ENCODE data around the gene CCS. TPM values are rescaled to one million over a fixed set of nuclear protein-coding genes. Genes with fewer than 3 reads are reported as not detected.
"Not testable (repeated sequence)": the region's sequence is repeated elsewhere in the genome, so short reads cannot be mapped to it uniquely, and the experiment has no call there.

Gene CCS
- 39.5 TPM for polyA plus RNA-seq (2012; ENCODE audit: low read depth, missing spikeins)

GRCh38 chr11:66592457-66593302, at the start of gene CCS, which contains the start of gene CCDC87:
Gene CCS (plus strand): TSS chr11:66593185. CDS start chr11:66593262, 77 bp downstream.
Gene CCDC87 (minus strand): TSS chr11:66593063. CDS start chr11:66593015, 48 bp downstream.
- FAIRE-seq = peak; percentile 94
- peak; percentile 100 for DNase-seq (ENCODE audit: insufficient read length, low spot score)
- TF ChIP-seq SPI1 (IDR thresholded peaks at IDR 0.05; ENCODE audit: low read depth, low read length) (no peak), POLR2AphosphoS5 (IDR thresholded peaks at IDR 0.05; ENCODE audit: low read depth, low read length) (peak; percentile 96), TAF1 (IDR thresholded peaks at IDR 0.05; ENCODE audit: low read depth, low read length) (peak; percentile 86), POLR2A (IDR thresholded peaks at IDR 0.05; ENCODE audit: low read depth, low read length) (peak; percentile 97), PAX5 (IDR thresholded peaks at IDR 0.05; ENCODE audit: insufficient read depth, low read length, severe bottlenecking) (no peak), POU2F2 (IDR thresholded peaks at IDR 0.05; ENCODE audit: low read depth, low read length) (peak; percentile 61; the same call in 1 of the 2 replicates)

- DNase-seq (ENCODE audit: insufficient read length, low spot score) = peak; percentile 73
- TF ChIP-seq POU2F2 (IDR thresholded peaks at IDR 0.05; ENCODE audit: low read depth, low read length) (no peak), PAX5 (IDR thresholded peaks at IDR 0.05; ENCODE audit: insufficient read depth, low read length, severe bottlenecking) (no peak), POLR2AphosphoS5 (IDR thresholded peaks at IDR 0.05; ENCODE audit: low read depth, low read length) (no peak), POLR2A (IDR thresholded peaks at IDR 0.05; ENCODE audit: low read depth, low read length) (no peak), TAF1 (IDR thresholded peaks at IDR 0.05; ENCODE audit: low read depth, low read length) (no peak), SPI1 (IDR thresholded peaks at IDR 0.05; ENCODE audit: low read depth, low read length) (no peak)
- FAIRE-seq = peak; percentile 99
These were observed 49.5 kb upstream of the CCS start for GRCh38 chr11:66543263-66544107.

GRCh38 chr11:66544952-66545351, 48.0 kb upstream of the CCS start:
- not testable (repeated sequence) for DNase-seq (ENCODE audit: insufficient read length, low spot score); FAIRE-seq

- FAIRE-seq (peak; percentile 95), DNase-seq (ENCODE audit: insufficient read length, low spot score) (peak; percentile 97)
- no peak for TF ChIP-seq POLR2AphosphoS5 (IDR thresholded peaks at IDR 0.05; ENCODE audit: low read depth, low read length)
- TF ChIP-seq POLR2A (IDR thresholded peaks at IDR 0.05; ENCODE audit: low read depth, low read length) = peak; percentile 46; the same call in 1 of the 2 replicates
- 0 out of 2 replicates have a peak, but pooled peaks have one; percentile 26 for TF ChIP-seq SPI1 (IDR thresholded peaks at IDR 0.05; ENCODE audit: low read depth, low read length)
These were observed 47.2 kb upstream of the CCS start, which contains the start of gene ZDHHC24 for GRCh38 chr11:66545701-66546367. Gene ZDHHC24 (minus strand): TSS chr11:66546048. CDS start chr11:66546003, 45 bp downstream.

- no peak for TF ChIP-seq TAF1 (IDR thresholded peaks at IDR 0.05; ENCODE audit: low read depth, low read length)
- no peak for TF ChIP-seq POLR2AphosphoS5 (IDR thresholded peaks at IDR 0.05; ENCODE audit: low read depth, low read length)
- no peak for TF ChIP-seq SPI1 (IDR thresholded peaks at IDR 0.05; ENCODE audit: low read depth, low read length)
- no peak for TF ChIP-seq POLR2A (IDR thresholded peaks at IDR 0.05; ENCODE audit: low read depth, low read length)
- no peak for TF ChIP-seq PAX5 (IDR thresholded peaks at IDR 0.05; ENCODE audit: insufficient read depth, low read length, severe bottlenecking)
- TF ChIP-seq POU2F2 (IDR thresholded peaks at IDR 0.05; ENCODE audit: low read depth, low read length) = no peak
- DNase-seq (ENCODE audit: insufficient read length, low spot score) (no peak), FAIRE-seq (no peak)
These were observed 46.5 kb upstream of the CCS start, which contains the start of gene ACTN3 for GRCh38 chr11:66546368-66546965. Gene ACTN3 (plus strand): TSS chr11:66546903. CDS start chr11:66546938, 35 bp downstream.

GRCh38 chr11:66546966-66547661, 45.9 kb upstream of the CCS start:
- TF ChIP-seq POLR2AphosphoS5 (IDR thresholded peaks at IDR 0.05; ENCODE audit: low read depth, low read length) (no peak), POLR2A (IDR thresholded peaks at IDR 0.05; ENCODE audit: low read depth, low read length) (no peak), POU2F2 (IDR thresholded peaks at IDR 0.05; ENCODE audit: low read depth, low read length) (no peak), TAF1 (IDR thresholded peaks at IDR 0.05; ENCODE audit: low read depth, low read length) (no peak), PAX5 (IDR thresholded peaks at IDR 0.05; ENCODE audit: insufficient read depth, low read length, severe bottlenecking) (no peak), SPI1 (IDR thresholded peaks at IDR 0.05; ENCODE audit: low read depth, low read length) (no peak)
- no peak for DNase-seq (ENCODE audit: insufficient read length, low spot score)
- peak; percentile 20 for FAIRE-seq

GRCh38 chr11:66547662-66548009, 45.3 kb upstream of the CCS start:
- no peak for FAIRE-seq
- TF ChIP-seq PAX5 (IDR thresholded peaks at IDR 0.05; ENCODE audit: insufficient read depth, low read length, severe bottlenecking) (no peak), TAF1 (IDR thresholded peaks at IDR 0.05; ENCODE audit: low read depth, low read length) (no peak), SPI1 (IDR thresholded peaks at IDR 0.05; ENCODE audit: low read depth, low read length) (no peak), POLR2AphosphoS5 (IDR thresholded peaks at IDR 0.05; ENCODE audit: low read depth, low read length) (no peak), POLR2A (IDR thresholded peaks at IDR 0.05; ENCODE audit: low read depth, low read length) (no peak), POU2F2 (IDR thresholded peaks at IDR 0.05; ENCODE audit: low read depth, low read length) (no peak)
- no peak for DNase-seq (ENCODE audit: insufficient read length, low spot score)

- TF ChIP-seq SPI1 (IDR thresholded peaks at IDR 0.05; ENCODE audit: low read depth, low read length) (no peak), POLR2AphosphoS5 (IDR thresholded peaks at IDR 0.05; ENCODE audit: low read depth, low read length) (no peak), POU2F2 (IDR thresholded peaks at IDR 0.05; ENCODE audit: low read depth, low read length) (no peak), TAF1 (IDR thresholded peaks at IDR 0.05; ENCODE audit: low read depth, low read length) (no peak), POLR2A (IDR thresholded peaks at IDR 0.05; ENCODE audit: low read depth, low read length) (no peak), PAX5 (IDR thresholded peaks at IDR 0.05; ENCODE audit: insufficient read depth, low read length, severe bottlenecking) (no peak)
- FAIRE-seq (no peak), DNase-seq (ENCODE audit: insufficient read length, low spot score) (no peak)
These were observed 44.9 kb upstream of the CCS start for GRCh38 chr11:66548041-66548440.

All from GM12891 (cell line).